ENCODE results near the gene SYNJ1. TPM values are rescaled to one million over a fixed set of nuclear protein-coding genes. Genes with fewer than 3 reads are reported as not detected.
A peak's percentile ranks its signal among the peaks of the same experiment; 100 is the strongest.

The SYNJ1 gene
- total and polyA plus RNA-seq, 2 of the 4 experiments (the other 2 are of a cell fraction): 3.6 to 4.6 TPM

- ChIA-PET POLR2A (ENCODE audit: unreplicated experiment) (interaction anchor here (0.6 kb wide), 1 partner anchor 303 kb away, joined by 6 read pairs; no protein-coding TSS in a partner anchor), CTCF (interaction anchor here (0.6 to 2.5 kb wide), 10 partner anchors 12 to 590 kb away, joined by 3 to 11 read pairs (median 4); no protein-coding TSS in a partner anchor)
- peaks cover 16% of the 10 kb centered on the region; the same call in 1 of the 2 replicates for H4K20me1 ChIP-seq (ENCODE audit: insufficient read depth, low read length)
- H3K36me3 ChIP-seq (ENCODE audit: control insufficient read depth, insufficient read depth, low read length): 0 out of 2 replicates have a peak, but pooled peaks cover 3% of the 10 kb centered on the region
- no peaks in the 10 kb centered on the region for H3K27me3 ChIP-seq (ENCODE audit: control insufficient read depth, insufficient read depth, low read length)
- H2AK5ac ChIP-seq (ENCODE audit: low read depth, low read length): no peak overlapping the region; the same call in 1 of the 2 replicates
- H3K56ac ChIP-seq (ENCODE audit: extremely low read depth, insufficient read depth, low read length): peak overlapping the region; percentile 50; the same call in 1 of the 2 replicates
- ATAC-seq (ENCODE audit: low read depth) (peak; percentile 64), DNase-seq (peak; percentile 56)
- H3K4ac ChIP-seq (ENCODE audit: low read depth, low read length): peak overlapping the region; percentile 73
- peak overlapping the region; percentile 99 for H2AFZ ChIP-seq (replicated peaks; ENCODE audit: low read length, poor library complexity)
- H3K23ac ChIP-seq (ENCODE audit: low read depth, low read length): peak overlapping the region; percentile 87
- dilution Hi-C loops (cut with HindIII; ENCODE audit: low sequenced_read_pairs, unreplicated experiment): no loop called here
- no peak overlapping the region for H2BK15ac ChIP-seq (ENCODE audit: low read depth, low read length)
- intact Hi-C loops (cut with micrococcal nuclease): no loop called here
- H2BK120ac ChIP-seq (ENCODE audit: low read depth, low read length): no peak overlapping the region
- in situ Hi-C loops (cut with MboI; ENCODE audit: low sequenced_read_pairs): no loop called here
- no TSS peak for BruUV-seq (replicated peaks)
- peak overlapping the region; percentile 88 for H2AK9ac ChIP-seq (replicated peaks; ENCODE audit: low read depth, low read length, poor library complexity)
- H3K27ac ChIP-seq (ENCODE audit: insufficient read depth, low read length): peak overlapping the region; percentile 88
- 1% methylated on average over 28 of the region's 56 CpGs; no CpG with 5 or more reads in 1 of the 2 experiments for WGBS, 2 experiments (ENCODE audit: extremely low coverage in 2 of 2, insufficient read length in 1 of 2)
- peak overlapping the region; percentile 50 to 78; a peak in 1 of 4 replicates for H4K8ac ChIP-seq (ENCODE audit: low read depth in 2 of 2, low read length in 2 of 2)
- no peak overlapping the region for H4K91ac ChIP-seq (ENCODE audit: insufficient read depth, low read depth, low read length)
- peak overlapping the region; percentile 93 for H3K4me2 ChIP-seq (ENCODE audit: low read depth, low read length)
- 0 out of 2 replicates have a peak, but pooled peaks cover 2% of the 10 kb centered on the region for H3K9me1 ChIP-seq (ENCODE audit: insufficient read depth, low read length)
- peak overlapping the region; percentile 64; the same call in 1 of the 2 replicates for H3K14ac ChIP-seq (replicated peaks; ENCODE audit: low read depth, low read length)
- peak overlapping the region; percentile 54; the same call in 1 of the 2 replicates for H4K5ac ChIP-seq (ENCODE audit: low read depth, low read length)
- H3K9ac ChIP-seq (ENCODE audit: low read depth, low read length): peak overlapping the region; percentile 96
- H3K4me1 ChIP-seq (ENCODE audit: control insufficient read depth, insufficient read depth, low read length): no peaks in the 10 kb centered on the region
- H3K79me1 ChIP-seq (ENCODE audit: low read depth in 1 of 2, low read length in 2 of 2): peaks cover 6 to 33% of the 10 kb centered on the region in 2 experiments; a peak in 3 of 4 replicates
- no peaks in the 10 kb centered on the region for H3K9me3 ChIP-seq (ENCODE audit: control insufficient read depth, insufficient read depth, low read length)
- peak overlapping the region; percentile 7; the same call in 1 of the 2 replicates for H3K18ac ChIP-seq (ENCODE audit: low read depth, low read length)
- no peak overlapping the region for H2BK20ac ChIP-seq (ENCODE audit: low read depth, low read length)
- H2BK5ac ChIP-seq (ENCODE audit: low read depth, low read length, poor library complexity, severe bottlenecking): peak overlapping the region; percentile 87
- peak overlapping the region; percentile 98 for H3K4me3 ChIP-seq (ENCODE audit: insufficient read depth, low read depth, low read length)
- no peak for TF ChIP-seq RAD21 (IDR thresholded peaks at IDR 0.05; ENCODE audit: low read length)
- no peak for TF ChIP-seq ELK1 (IDR thresholded peaks at IDR 0.05; ENCODE audit: borderline replicate concordance, low read depth, low read length)
- no peak for TF ChIP-seq BHLHE40 (IDR thresholded peaks at IDR 0.05; ENCODE audit: low read depth, low read length)
- no peak for TF ChIP-seq RFX5 (IDR thresholded peaks at IDR 0.05; ENCODE audit: low read depth, low read length)
- TF ChIP-seq CTCF (conservative IDR thresholded peaks at IDR 0.05; ENCODE audit: low read depth, low read length): no peak
- no peak for TF ChIP-seq POLR2A (IDR thresholded peaks at IDR 0.05; ENCODE audit: low read depth, low read length)
- TF ChIP-seq RCOR1 (IDR thresholded peaks at IDR 0.05; ENCODE audit: insufficient replicate concordance, low read length): no peak
- TF ChIP-seq USF2 (IDR thresholded peaks at IDR 0.05; ENCODE audit: low read depth, low read length): no peak
- TF ChIP-seq FOS (IDR thresholded peaks at IDR 0.05; ENCODE audit: low read depth, low read length): no peak
- no peak for TF ChIP-seq MAFK (IDR thresholded peaks at IDR 0.05; ENCODE audit: low read depth, low read length)
- TF ChIP-seq NFE2L2 (IDR thresholded peaks at IDR 0.05; ENCODE audit: low read depth, low read length): no peak
- TF ChIP-seq CEBPB (IDR thresholded peaks at IDR 0.05; ENCODE audit: low read depth, low read length): no peak
- no peak; the same call in 1 of the 2 replicates for TF ChIP-seq MXI1 (IDR thresholded peaks at IDR 0.05; ENCODE audit: borderline replicate concordance, low read depth, low read length)
- no peak for TF ChIP-seq MAZ (IDR thresholded peaks at IDR 0.05; ENCODE audit: borderline replicate concordance, low read depth, low read length)
These were observed 43.2 kb upstream of the SYNJ1 start for GRCh38 chr21:32770871-32771523.
